Neural progenitor cell (in vitro differentiated cells): ENCODE results near the gene PCDH9. TPM values are rescaled to one million over a fixed set of nuclear protein-coding genes. Genes with fewer than 3 reads are reported as not detected.

Experiments used
- DNase-seq: peaks from one replicate; pipeline ENCODE4 v3.0.0-alpha.2; 2016; ENCODE audit warnings: low spot score
- H2AFZ ChIP-seq: fragments of 200-600 bp; sonication (generic); replicated peaks from 2 replicates; pipeline ENCODE4 v1.6.1; 2016; ENCODE audit warnings: antibody characterized with exemption
- H3F3A ChIP-seq: fragments of 200-600 bp; sonication (generic); 2 replicates; pipeline ENCODE4 v1.6.1; 2016; ENCODE audit warnings: antibody characterized with exemption, low read depth
- H3K27ac ChIP-seq: fragments of 200-600 bp; sonication (generic); 2 replicates; pipeline ENCODE4 v1.5.1; 2016; ENCODE audit warnings: mild to moderate bottlenecking
- H3K27me3 ChIP-seq: fragments of 200-600 bp; sonication (generic); 2 replicates; pipeline ENCODE4 v1.6.1; 2016; ENCODE audit warnings: mild to moderate bottlenecking, moderate library complexity
- H3K36me3 ChIP-seq: fragments of 200-600 bp; sonication (generic); 2 replicates; pipeline ENCODE4 v1.5.1; 2016
- H3K4me1 ChIP-seq: fragments of 200-600 bp; sonication (generic); 2 replicates; pipeline ENCODE4 v1.6.1; 2016; ENCODE audit warnings: mixed run types
- H3K4me2 ChIP-seq: fragments of 200-600 bp; sonication (generic); 2 replicates; pipeline ENCODE4 v1.6.1; 2016
- H3K4me3 ChIP-seq: fragments of 200-600 bp; sonication (generic); 2 replicates; pipeline ENCODE4 v1.5.1; 2016
- H3K79me2 ChIP-seq: fragments of 200-600 bp; sonication (generic); 2 replicates; pipeline ENCODE4 v1.6.1; 2016; ENCODE audit warnings: low read depth
- H3K9ac ChIP-seq: fragments of 200-600 bp; sonication (generic); 2 replicates; pipeline ENCODE4 v1.6.1; 2016
- H3K9me3 ChIP-seq: fragments of 200-600 bp; sonication (generic); 2 replicates; pipeline ENCODE4 v1.5.1; 2016; ENCODE audit warnings: low read depth
- H4K20me1 ChIP-seq: fragments of 200-600 bp; sonication (generic); 2 replicates; pipeline ENCODE4 v1.6.1; 2016; ENCODE audit warnings: low read depth
- H3K27ac Mint-ChIP-seq: 3 replicates; pipeline ENCODE4 v1.8.0; 2021; ENCODE audit warnings: mixed read lengths
- H3K27me3 Mint-ChIP-seq: 2 replicates; pipeline ENCODE4 v1.8.0; 2022; ENCODE audit warnings: low read depth, mild to moderate bottlenecking, inconsistent platforms, moderate library complexity, mixed read lengths; ENCODE audit not compliant: insufficient read depth
- H3K36me3 Mint-ChIP-seq: 3 replicates; pipeline ENCODE4 v1.8.0; 2021; ENCODE audit warnings: mixed read lengths
- H3K4me1 Mint-ChIP-seq: 3 replicates; pipeline ENCODE4 v1.8.0; 2021; ENCODE audit warnings: mixed read lengths
- H3K4me3 Mint-ChIP-seq: 3 replicates; pipeline ENCODE4 v1.8.0; 2021; ENCODE audit warnings: mild to moderate bottlenecking, moderate library complexity, mixed read lengths
- H3K9me3 Mint-ChIP-seq: 3 replicates; pipeline ENCODE4 v1.8.0; 2020; ENCODE audit warnings: mixed read lengths
- CTCF ChIP-seq: fragments of 200-600 bp; sonication (generic); IDR thresholded peaks from 2 replicates; pipeline ENCODE4 v1.5.1; 2017; ENCODE audit warnings: antibody characterized with exemption, mild to moderate bottlenecking
- EZH2 ChIP-seq: fragments of 200-600 bp; sonication (generic); IDR thresholded peaks from 2 replicates; pipeline ENCODE4 v1.6.1; 2017; ENCODE audit warnings: antibody characterized with exemption, mild to moderate bottlenecking, moderate library complexity
- EZH2phosphoT487 ChIP-seq: fragments of 200-600 bp; sonication (generic); IDR thresholded peaks from 2 replicates; pipeline ENCODE4 v1.6.1; 2017; ENCODE audit warnings: antibody characterized with exemption
- total RNA-seq: library from RNA; depleted of rRNA; stranded (reverse); fragments of >200 nt; gene quantifications from 2 replicates; pipeline ENCODE4 v1.2.3, GENCODE V29; 2015; ENCODE audit warnings: low replicate concordance

The PCDH9 gene
- total RNA-seq, 1 donor from 2014 or later, result 0.24 TPM

DNA sequence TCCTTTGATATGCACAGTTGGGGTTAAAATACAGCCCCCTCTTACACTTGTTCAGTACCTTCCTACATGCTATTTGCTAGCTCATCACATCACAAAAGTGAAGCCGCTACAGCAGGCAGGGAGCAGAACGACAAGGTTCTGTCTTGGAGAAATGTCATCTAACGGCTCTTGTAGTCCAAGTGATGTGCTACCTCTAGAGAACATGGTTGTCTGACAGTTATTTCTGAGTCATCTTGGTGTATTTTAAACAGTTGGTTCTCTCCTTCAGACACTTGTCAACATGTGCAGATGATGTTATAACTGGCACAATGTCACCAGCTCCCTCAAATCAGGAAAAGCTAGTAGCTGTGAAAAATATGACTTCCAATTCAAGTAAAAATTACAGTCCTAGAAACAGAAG, 865.0 kb downstream of the PCDH9 start:
- peaks cover 4% of the 10 kb centered on the region for H3K9me3 Mint-ChIP-seq
- peak overlapping the region; percentile 67 for H2AFZ ChIP-seq
- no peak overlapping the region for H3K27ac ChIP-seq
- H3K9ac ChIP-seq, result no peak overlapping the region
- H4K20me1 ChIP-seq, result no peaks in the 10 kb centered on the region
- H3K36me3 Mint-ChIP-seq, result no peaks in the 10 kb centered on the region
- no peaks in the 10 kb centered on the region for H3K27me3 ChIP-seq
- H3K36me3 ChIP-seq, result no peaks in the 10 kb centered on the region
- no peak overlapping the region for H3K27ac Mint-ChIP-seq
- DNase-seq, result no peak
- H3K4me3 Mint-ChIP-seq, result no peak overlapping the region
- no peaks in the 10 kb centered on the region for H3K79me2 ChIP-seq
- H3K27me3 Mint-ChIP-seq, result peaks cover 2% of the 10 kb centered on the region
- H3K4me3 ChIP-seq, result no peak overlapping the region
- peaks cover 6% of the 10 kb centered on the region for H3K4me1 Mint-ChIP-seq
- no peak for TF ChIP-seq EZH2phosphoT487
- no peak for TF ChIP-seq CTCF
- TF ChIP-seq EZH2, result no peak
- peaks cover 16% of the 10 kb centered on the region for H3K4me1 ChIP-seq
- H3F3A ChIP-seq, result peaks cover 6% of the 10 kb centered on the region
- H3K4me2 ChIP-seq, result no peak overlapping the region
- H3K9me3 ChIP-seq, result no peaks in the 10 kb centered on the region

DNA sequence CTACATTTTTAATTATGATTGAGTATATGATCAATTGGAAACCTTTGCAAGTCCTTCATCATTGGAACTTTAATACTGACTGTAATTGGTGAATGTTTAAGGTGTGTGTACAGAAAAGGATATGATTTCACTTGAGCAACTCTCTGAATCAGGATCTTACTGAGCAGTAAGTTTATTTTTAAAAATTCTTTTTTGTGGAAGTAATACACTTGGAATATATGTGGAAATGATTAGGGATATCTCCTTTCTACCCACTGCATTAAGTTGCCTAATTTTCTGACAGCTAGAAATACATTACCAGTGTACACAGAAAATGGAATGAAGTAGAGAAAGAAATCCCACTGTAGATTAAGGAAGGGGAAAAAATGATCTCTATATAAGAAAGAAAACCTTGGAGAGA, 865.8 kb downstream of the PCDH9 start:
- H3K36me3 Mint-ChIP-seq, result no peaks in the 10 kb centered on the region
- H3K9me3 Mint-ChIP-seq, result peaks cover 4% of the 10 kb centered on the region
- no peak overlapping the region for H3K27ac Mint-ChIP-seq

DNA sequence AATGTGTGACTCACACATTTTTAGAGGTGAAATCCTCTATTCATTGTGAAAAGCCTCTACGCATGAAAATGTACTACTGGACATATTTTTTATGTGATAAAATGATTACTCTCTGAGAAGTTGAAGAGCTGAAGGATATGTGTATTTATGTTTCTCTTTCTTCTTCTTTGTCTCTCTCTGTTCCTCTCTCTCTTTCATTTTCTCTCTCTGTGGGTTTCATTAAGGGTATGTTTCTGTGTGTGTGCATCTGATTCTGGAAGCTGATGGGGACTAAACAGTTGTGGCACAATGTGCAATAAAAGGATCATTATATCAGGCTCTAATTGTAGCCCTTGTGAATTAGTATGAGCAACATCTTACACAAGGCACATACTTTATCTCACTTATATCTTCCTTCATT, 867.7 kb downstream of the PCDH9 start:
- Histone ChIP-seq H4K20me1 (no peaks in the 10 kb centered on the region), H3K4me2 (no peak overlapping the region), H3K36me3 (no peaks in the 10 kb centered on the region), H3K9ac (no peak overlapping the region), H3K27me3 (no peaks in the 10 kb centered on the region), H3K9me3 (no peaks in the 10 kb centered on the region), H3K27ac (no peak overlapping the region), H3K4me3 (no peak overlapping the region), H3K4me1 (peaks cover 18% of the 10 kb centered on the region), H2AFZ (no peak overlapping the region), H3K79me2 (no peaks in the 10 kb centered on the region), H3F3A (no peaks in the 10 kb centered on the region)
- Mint-ChIP-seq H3K9me3 (no peaks in the 10 kb centered on the region), H3K27ac (no peak overlapping the region), H3K36me3 (no peaks in the 10 kb centered on the region), H3K4me3 (no peak overlapping the region), H3K27me3 (no peaks in the 10 kb centered on the region), H3K4me1 (peaks cover 5% of the 10 kb centered on the region)
- TF ChIP-seq CTCF (no peak), EZH2phosphoT487 (no peak), EZH2 (no peak)
- no peak for DNase-seq

More for the DNA sequence above, 865.8 kb downstream of the PCDH9 start:
- Histone ChIP-seq H3K27ac (no peak overlapping the region), H3K9me3 (no peaks in the 10 kb centered on the region), H2AFZ (no peak overlapping the region), H3K4me2 (no peak overlapping the region), H3F3A (no peaks in the 10 kb centered on the region), H3K4me1 (peaks cover 16% of the 10 kb centered on the region), H3K79me2 (no peaks in the 10 kb centered on the region), H4K20me1 (no peaks in the 10 kb centered on the region), H3K9ac (no peak overlapping the region), H3K27me3 (no peaks in the 10 kb centered on the region), H3K4me3 (no peak overlapping the region), H3K36me3 (no peaks in the 10 kb centered on the region)
- TF ChIP-seq EZH2 (no peak), EZH2phosphoT487 (no peak), CTCF (no peak)
- H3K4me1 Mint-ChIP-seq, result peaks cover 6% of the 10 kb centered on the region
- no peak for DNase-seq
- H3K4me3 Mint-ChIP-seq, result no peak overlapping the region
- peaks cover 2% of the 10 kb centered on the region for H3K27me3 Mint-ChIP-seq
